Nephron (organoid): Measurements from ENCODE around the gene FN3K.
"Not testable (repeated sequence)": the region's sequence is repeated elsewhere in the genome, so short reads cannot be mapped to it uniquely, and the experiment has no call there.

Experiments used
- H3K27ac Mint-ChIP-seq, 3 experiments: 2 replicates each; pipeline ENCODE4 v1.8.0; 2020; ENCODE audit warnings: mixed read lengths in 3 of 3, mild to moderate bottlenecking in 2 of 3, moderate library complexity in 1 of 3
- H3K27me3 Mint-ChIP-seq: 2 replicates; pipeline ENCODE4 v1.8.0; 2021; ENCODE audit warnings: low read depth, mild to moderate bottlenecking, moderate library complexity, mixed read lengths
- H3K36me3 Mint-ChIP-seq: 2 replicates; pipeline ENCODE4 v1.8.0; 2020; ENCODE audit warnings: low read depth, mixed read lengths
- H3K4me1 Mint-ChIP-seq: 2 replicates; pipeline ENCODE4 v1.8.0; 2020; ENCODE audit warnings: mixed read lengths
- H3K4me3 Mint-ChIP-seq, 3 experiments: 2 replicates each; pipeline ENCODE4 v1.8.0; 2020; ENCODE audit warnings: mild to moderate bottlenecking in 3 of 3, mixed read lengths in 3 of 3, moderate library complexity in 2 of 3
- H3K9me3 Mint-ChIP-seq: 2 replicates; pipeline ENCODE4 v1.8.0; 2020; ENCODE audit warnings: mixed read lengths
- CTCF ChIP-seq, 3 experiments: fragments of 200-600 bp; sonication (generic); IDR thresholded peaks; one replicate each; pipeline ENCODE4 v1.5.0; 2021; ENCODE audit warnings: antibody characterized with exemption in 3 of 3; ENCODE audit not compliant: unreplicated experiment in 3 of 3

FN3K gene

GRCh38 chr17:82780971-82781893 is 45.8 kb downstream of the FN3K start:
- H3K36me3 Mint-ChIP-seq: peaks cover 23% of the 10 kb centered on the region
- no peaks in the 10 kb centered on the region for H3K9me3 Mint-ChIP-seq
- no peaks in the 10 kb centered on the region for H3K27me3 Mint-ChIP-seq
- peaks cover 26% of the 10 kb centered on the region for H3K4me1 Mint-ChIP-seq
- TF ChIP-seq CTCF (IDR thresholded peaks at IDR 0.05; ENCODE audit: unreplicated experiment in 3 of 3): no peak
- peak overlapping the region; percentile 53 to 77 (median 61) for H3K27ac Mint-ChIP-seq
- no peak overlapping the region for H3K4me3 Mint-ChIP-seq

GRCh38 chr17:82781894-82782274 is 46.5 kb downstream of the FN3K start:
- Mint-ChIP-seq H3K36me3 (peaks cover 18% of the 10 kb centered on the region), H3K9me3 (no peaks in the 10 kb centered on the region), H3K4me3 (no peak overlapping the region), H3K27ac (peak overlapping the region; percentile 53 to 77 (median 61)), H3K4me1 (peaks cover 26% of the 10 kb centered on the region), H3K27me3 (no peaks in the 10 kb centered on the region)
- peak; percentile 96 to 98 (median 97) for TF ChIP-seq CTCF (IDR thresholded peaks at IDR 0.05; ENCODE audit: unreplicated experiment in 3 of 3)

- no peak overlapping the region for H3K4me3 Mint-ChIP-seq
- H3K27me3 Mint-ChIP-seq: no peaks in the 10 kb centered on the region
- H3K9me3 Mint-ChIP-seq: no peaks in the 10 kb centered on the region
- TF ChIP-seq CTCF (IDR thresholded peaks at IDR 0.05; ENCODE audit: unreplicated experiment in 3 of 3): no peak
- H3K36me3 Mint-ChIP-seq: peaks cover 11% of the 10 kb centered on the region
- peak overlapping the region in 2 of 3 experiments; percentile 14 to 59 for H3K27ac Mint-ChIP-seq
- peaks cover 20% of the 10 kb centered on the region for H3K4me1 Mint-ChIP-seq
Measured at GRCh38 chr17:82782657-82783207, 47.3 kb downstream of the FN3K start.

- peaks cover 20% of the 10 kb centered on the region for H3K4me1 Mint-ChIP-seq
- no peak for TF ChIP-seq CTCF (IDR thresholded peaks at IDR 0.05; ENCODE audit: unreplicated experiment in 3 of 3)
Measured at GRCh38 chr17:82783498-82783897, 48.1 kb downstream of the FN3K start.

GRCh38 chr17:82785581-82785980 is 50.2 kb downstream of the FN3K start:
- not testable (repeated sequence) for H3K4me3 Mint-ChIP-seq, H3K9me3 Mint-ChIP-seq, H3K27me3 Mint-ChIP-seq, H3K27ac Mint-ChIP-seq
- Mint-ChIP-seq H3K4me1 (peaks cover 19% of the 10 kb centered on the region), H3K36me3 (peaks cover 22% of the 10 kb centered on the region)

More at GRCh38 chr17:82783498-82783897, 48.1 kb downstream of the FN3K start:
- no peak overlapping the region for H3K27ac Mint-ChIP-seq
- no peaks in the 10 kb centered on the region for H3K9me3 Mint-ChIP-seq
- H3K4me3 Mint-ChIP-seq: no peak overlapping the region
- peaks cover 16% of the 10 kb centered on the region for H3K36me3 Mint-ChIP-seq
- H3K27me3 Mint-ChIP-seq: no peaks in the 10 kb centered on the region

- H3K36me3 Mint-ChIP-seq: peaks cover 27% of the 10 kb centered on the region
- H3K4me3 Mint-ChIP-seq: no peak overlapping the region
- H3K27me3 Mint-ChIP-seq: no peaks in the 10 kb centered on the region
- H3K4me1 Mint-ChIP-seq: peaks cover 22% of the 10 kb centered on the region
- no peaks in the 10 kb centered on the region for H3K9me3 Mint-ChIP-seq
- no peak for TF ChIP-seq CTCF (IDR thresholded peaks at IDR 0.05; ENCODE audit: unreplicated experiment in 3 of 3)
- H3K27ac Mint-ChIP-seq: no peak overlapping the region
Measured at GRCh38 chr17:82786427-82786826, 51.0 kb downstream of the FN3K start.
